Measurements from ENCODE around the gene NDE1. TPM values are rescaled to one million over a fixed set of nuclear protein-coding genes. Genes with fewer than 3 reads are reported as not detected.

The NDE1 gene
- polyA plus RNA-seq, 1 donor (not counting 4 experiments of a cell fraction or from before 2014, with no cell fraction given), result 37.8 TPM

DNA sequence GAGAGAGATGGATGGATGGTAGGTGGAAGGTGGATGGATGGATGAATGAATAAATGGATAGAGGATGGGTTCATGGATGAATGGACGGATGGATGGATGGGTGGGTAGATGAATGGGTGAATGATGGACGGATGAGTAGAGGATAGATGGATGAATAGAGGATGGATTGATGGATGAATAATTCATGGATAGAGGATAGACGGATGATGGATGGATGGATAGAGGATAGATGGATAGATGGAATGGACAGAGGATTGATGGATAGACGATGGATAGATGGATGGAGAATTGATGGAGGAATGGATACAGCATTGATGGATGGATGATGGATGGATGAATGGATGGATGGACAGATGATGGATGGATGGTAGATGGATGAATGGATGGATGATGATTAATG, 115.1 kb downstream of the NDE1 start:
- H3K4me1 ChIP-seq (ENCODE audit: control insufficient read depth, extremely low read depth, insufficient read depth, low read length), result no peaks in the 10 kb centered on the region
- H3K36me3 ChIP-seq (ENCODE audit: control insufficient read depth in 2 of 2, extremely low read depth in 1 of 2, insufficient read depth in 2 of 2, low read length in 2 of 2), result no peaks in the 10 kb centered on the region
- H3K27me3 ChIP-seq (ENCODE audit: control insufficient read depth, extremely low read depth, insufficient read depth, low read length), result peaks cover 1% of the 10 kb centered on the region
- no peak overlapping the region for H3K4me2 ChIP-seq (ENCODE audit: control insufficient read depth, extremely low read depth, insufficient read depth, low read depth, low read length)
- H3K27ac ChIP-seq (ENCODE audit: control insufficient read depth, insufficient read depth, low read length), result no peak overlapping the region
- H4K20me1 ChIP-seq (ENCODE audit: control insufficient read depth, extremely low read depth, insufficient read depth, low read length), result no peaks in the 10 kb centered on the region
- no peaks in the 10 kb centered on the region for H3K79me2 ChIP-seq (ENCODE audit: control insufficient read depth, insufficient read depth, low read length)
- DNase-seq (ENCODE audit: low read depth, low spot score) (no peak), FAIRE-seq (no peak)
- TF ChIP-seq, protein P1, sequence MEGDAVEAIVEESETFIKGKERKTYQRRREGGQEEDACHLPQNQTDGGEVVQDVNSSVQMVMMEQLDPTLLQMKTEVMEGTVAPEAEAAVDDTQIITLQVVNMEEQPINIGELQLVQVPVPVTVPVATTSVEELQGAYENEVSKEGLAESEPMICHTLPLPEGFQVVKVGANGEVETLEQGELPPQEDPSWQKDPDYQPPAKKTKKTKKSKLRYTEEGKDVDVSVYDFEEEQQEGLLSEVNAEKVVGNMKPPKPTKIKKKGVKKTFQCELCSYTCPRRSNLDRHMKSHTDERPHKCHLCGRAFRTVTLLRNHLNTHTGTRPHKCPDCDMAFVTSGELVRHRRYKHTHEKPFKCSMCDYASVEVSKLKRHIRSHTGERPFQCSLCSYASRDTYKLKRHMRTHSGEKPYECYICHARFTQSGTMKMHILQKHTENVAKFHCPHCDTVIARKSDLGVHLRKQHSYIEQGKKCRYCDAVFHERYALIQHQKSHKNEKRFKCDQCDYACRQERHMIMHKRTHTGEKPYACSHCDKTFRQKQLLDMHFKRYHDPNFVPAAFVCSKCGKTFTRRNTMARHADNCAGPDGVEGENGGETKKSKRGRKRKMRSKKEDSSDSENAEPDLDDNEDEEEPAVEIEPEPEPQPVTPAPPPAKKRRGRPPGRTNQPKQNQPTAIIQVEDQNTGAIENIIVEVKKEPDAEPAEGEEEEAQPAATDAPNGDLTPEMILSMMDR (optimal IDR thresholded peaks at IDR 0.05 in 1 of 3, IDR thresholded peaks at IDR 0.05 in 1 of 3, conservative IDR thresholded peaks at IDR 0.05 in 1 of 3; ENCODE audit: extremely low read depth in 1 of 3, insufficient read depth in 2 of 3, low read length in 3 of 3), result no peak
- TF ChIP-seq EZH2 (IDR thresholded peaks at IDR 0.05; ENCODE audit: low read length), result no peak
- H3K4me3 ChIP-seq (ENCODE audit: control insufficient read depth in 2 of 3, extremely low read depth in 1 of 3, insufficient read depth in 2 of 3, low read depth in 1 of 3, low read length in 3 of 3), result no peak overlapping the region
- H3K9me3 ChIP-seq (ENCODE audit: control insufficient read depth, low read depth, low read length), result no peaks in the 10 kb centered on the region
- H2AFZ ChIP-seq (ENCODE audit: control insufficient read depth, low read length), result no peak overlapping the region
- dilution Hi-C loops (cut with MboI; ENCODE audit: extremely low pct_ligation_motif_present, low sequenced_read_pairs), result no loop called here
- H3K9ac ChIP-seq (ENCODE audit: control insufficient read depth, extremely low read depth, insufficient read depth, low read length), result no peak overlapping the region
- no peaks in the 10 kb centered on the region for H3K9me1 ChIP-seq (ENCODE audit: control insufficient read depth, extremely low read depth, insufficient read depth, low read length)

- FAIRE-seq (no peak), DNase-seq (ENCODE audit: low read depth, low spot score) (no peak)
- no peaks in the 10 kb centered on the region for H3K79me2 ChIP-seq (ENCODE audit: control insufficient read depth, insufficient read depth, low read length)
- H3K9me1 ChIP-seq (ENCODE audit: control insufficient read depth, extremely low read depth, insufficient read depth, low read length), result no peaks in the 10 kb centered on the region
- H3K4me2 ChIP-seq (ENCODE audit: control insufficient read depth, extremely low read depth, insufficient read depth, low read depth, low read length), result no peak overlapping the region
- H3K9ac ChIP-seq (ENCODE audit: control insufficient read depth, extremely low read depth, insufficient read depth, low read length), result no peak overlapping the region
- peaks cover 6% of the 10 kb centered on the region for H3K27me3 ChIP-seq (ENCODE audit: control insufficient read depth, extremely low read depth, insufficient read depth, low read length)
- no peaks in the 10 kb centered on the region for H3K4me1 ChIP-seq (ENCODE audit: control insufficient read depth, extremely low read depth, insufficient read depth, low read length)
- H2AFZ ChIP-seq (ENCODE audit: control insufficient read depth, low read length), result no peak overlapping the region
- no peak overlapping the region for H3K27ac ChIP-seq (ENCODE audit: control insufficient read depth, insufficient read depth, low read length)
- TF ChIP-seq, protein P1 (optimal IDR thresholded peaks at IDR 0.05 in 1 of 3, IDR thresholded peaks at IDR 0.05 in 1 of 3, conservative IDR thresholded peaks at IDR 0.05 in 1 of 3; ENCODE audit: extremely low read depth in 1 of 3, insufficient read depth in 2 of 3, low read length in 3 of 3), result peak; percentile 46 to 77 (median 70)
- no peak for TF ChIP-seq EZH2 (IDR thresholded peaks at IDR 0.05; ENCODE audit: low read length)
- dilution Hi-C loops (cut with MboI; ENCODE audit: extremely low pct_ligation_motif_present, low sequenced_read_pairs), result no loop called here
- no peaks in the 10 kb centered on the region for H4K20me1 ChIP-seq (ENCODE audit: control insufficient read depth, extremely low read depth, insufficient read depth, low read length)
- no peaks in the 10 kb centered on the region for H3K36me3 ChIP-seq (ENCODE audit: control insufficient read depth in 2 of 2, extremely low read depth in 1 of 2, insufficient read depth in 2 of 2, low read length in 2 of 2)
- no peak overlapping the region for H3K4me3 ChIP-seq (ENCODE audit: control insufficient read depth in 2 of 3, extremely low read depth in 1 of 3, insufficient read depth in 2 of 3, low read depth in 1 of 3, low read length in 3 of 3)
- H3K9me3 ChIP-seq (ENCODE audit: control insufficient read depth, low read depth, low read length), result no peaks in the 10 kb centered on the region
These were observed 115.8 kb downstream of the NDE1 start for GRCh38 chr16:15765880-15766279.

All from keratinocyte (primary cell).